A204.1 (cell line): ENCODE results near the gene AHRR.
"Not testable (repeated sequence)": the region's sequence is repeated elsewhere in the genome, so short reads cannot be mapped to it uniquely, and the experiment has no call there.

Experiments
- FAIRE-seq: peaks from 2 replicates; lab custom pipeline; 2012; peaks lifted over from hg19 to GRCh38; lab: Jason Lieb, UNC

The AHRR gene

GRCh38 chr5:380701-381309, 59.3 kb downstream of the AHRR start:
- FAIRE-seq, result no peak

DNA sequence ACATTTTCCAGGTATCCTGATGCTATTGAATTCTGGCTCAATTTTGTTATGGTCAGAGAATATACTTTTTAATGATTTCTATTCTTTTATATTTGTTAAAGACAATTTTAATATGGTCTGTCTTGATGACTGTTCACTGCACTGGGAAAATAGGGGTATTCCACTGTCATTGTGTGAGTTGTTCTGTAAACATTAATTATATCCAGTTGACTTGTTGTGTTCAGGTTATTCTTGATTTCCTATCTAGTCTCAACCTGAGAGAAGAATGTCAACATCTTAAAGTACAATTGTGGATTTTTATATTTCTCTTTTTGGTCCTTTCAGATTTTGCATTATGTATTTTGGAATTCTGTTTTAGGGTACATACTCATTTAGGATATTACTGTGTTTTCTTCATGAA, 61.6 kb downstream of the AHRR start:
- FAIRE-seq, result no peak

DNA sequence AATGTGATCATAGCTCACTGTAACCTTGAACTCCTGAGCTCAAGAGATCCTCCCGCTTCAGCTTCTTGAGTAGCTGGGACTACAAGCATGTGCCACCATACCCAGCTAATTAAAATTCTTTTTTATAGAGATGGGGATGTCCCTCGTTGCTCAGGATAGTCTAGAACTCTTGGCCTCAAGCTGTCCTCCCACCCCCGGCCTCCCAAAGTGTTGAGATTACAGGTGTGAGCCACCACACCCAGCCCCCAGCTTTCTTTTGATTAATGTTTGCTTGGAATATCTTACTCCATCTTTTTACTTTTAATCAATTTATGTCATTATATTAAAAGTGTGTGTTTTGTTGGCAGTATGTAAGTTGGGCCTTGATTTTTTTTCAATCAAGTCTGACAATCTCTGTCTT, 62.1 kb downstream of the AHRR start:
- FAIRE-seq, result no peak

GRCh38 chr5:384576-384975, 63.1 kb downstream of the AHRR start:
- not testable (repeated sequence) for FAIRE-seq

- no peak for FAIRE-seq
Observed at GRCh38 chr5:385321-385720, 63.8 kb downstream of the AHRR start.

DNA sequence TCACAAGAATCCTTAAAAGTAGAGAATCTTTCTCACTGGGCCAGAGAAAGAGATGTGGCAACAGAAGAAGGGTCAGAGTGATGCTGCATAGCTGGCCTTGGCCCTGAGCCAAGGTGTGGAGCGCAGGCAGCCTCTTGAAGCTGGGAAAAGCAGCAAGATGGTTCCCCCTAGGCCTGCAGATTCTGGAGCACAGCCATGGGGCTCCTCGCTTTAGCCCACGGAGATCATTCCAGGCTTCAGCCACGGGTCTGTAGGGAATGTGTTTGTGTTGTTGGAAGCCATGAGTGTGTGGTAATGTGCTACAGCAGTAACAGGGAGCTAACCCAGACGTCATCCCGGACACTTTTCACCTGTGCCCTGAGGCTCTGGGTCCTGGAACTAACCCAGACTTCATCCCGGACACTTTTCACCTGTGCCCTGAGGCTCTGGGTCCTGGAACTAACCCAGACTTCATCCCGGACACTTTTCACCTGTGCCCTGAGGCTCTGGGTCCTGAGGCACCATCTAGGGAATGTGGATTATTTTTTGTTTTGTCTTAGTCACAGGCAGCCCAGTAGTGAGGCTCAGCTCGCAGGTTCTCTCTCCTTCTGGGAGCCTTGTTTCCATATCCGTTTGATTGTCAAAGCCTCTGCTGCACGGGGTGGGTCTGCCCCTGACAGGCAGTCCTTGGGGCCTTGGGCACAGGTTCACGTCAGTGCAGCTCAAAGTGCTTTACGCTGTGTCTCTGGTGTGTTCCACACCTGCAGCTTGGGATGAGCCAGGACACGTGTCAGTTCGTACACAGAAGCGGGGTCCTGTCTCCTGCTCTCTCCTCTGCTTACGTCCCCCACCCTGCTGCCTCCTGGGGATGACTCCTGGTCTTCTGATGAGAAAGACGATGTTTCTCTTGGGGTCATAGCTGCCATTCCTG, 65.2 kb downstream of the AHRR start:
- FAIRE-seq, result no peak

DNA sequence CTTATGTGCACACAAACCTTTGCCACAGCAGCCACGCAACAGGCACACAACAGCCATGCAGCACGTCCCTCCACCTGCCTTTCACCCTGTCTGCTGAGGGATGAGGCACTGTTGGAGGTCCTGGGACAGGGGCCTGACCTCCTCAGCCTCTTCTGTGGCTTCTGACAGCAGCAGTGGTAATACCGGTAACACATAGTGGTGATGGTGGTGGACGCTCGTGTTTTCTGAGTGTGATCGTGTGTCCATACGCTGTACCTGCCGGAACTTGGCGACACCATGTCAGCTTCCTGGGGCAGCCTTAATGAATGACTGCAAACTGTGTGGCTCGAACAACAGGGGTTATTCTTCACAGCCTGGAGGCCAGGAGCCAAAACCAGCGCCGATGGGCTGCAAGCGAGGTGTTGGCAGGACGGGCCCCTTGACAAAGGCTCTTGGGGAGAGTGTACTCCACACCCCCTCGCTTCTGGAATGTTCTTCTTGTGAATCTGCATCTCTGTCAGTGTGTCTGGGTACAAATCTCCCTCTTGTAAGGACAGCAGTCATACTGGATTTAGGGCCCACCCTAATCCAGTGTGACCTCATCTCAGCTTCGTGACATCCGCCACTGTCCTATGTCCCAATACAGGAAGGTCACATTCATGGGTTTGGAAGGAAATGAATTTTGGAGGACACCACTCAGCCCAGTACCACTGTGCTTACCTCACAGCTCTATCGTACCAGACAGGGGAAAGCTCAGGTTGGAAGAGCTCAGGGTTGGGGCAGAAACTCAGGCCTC, 66.2 kb downstream of the AHRR start:
- no peak for FAIRE-seq

DNA sequence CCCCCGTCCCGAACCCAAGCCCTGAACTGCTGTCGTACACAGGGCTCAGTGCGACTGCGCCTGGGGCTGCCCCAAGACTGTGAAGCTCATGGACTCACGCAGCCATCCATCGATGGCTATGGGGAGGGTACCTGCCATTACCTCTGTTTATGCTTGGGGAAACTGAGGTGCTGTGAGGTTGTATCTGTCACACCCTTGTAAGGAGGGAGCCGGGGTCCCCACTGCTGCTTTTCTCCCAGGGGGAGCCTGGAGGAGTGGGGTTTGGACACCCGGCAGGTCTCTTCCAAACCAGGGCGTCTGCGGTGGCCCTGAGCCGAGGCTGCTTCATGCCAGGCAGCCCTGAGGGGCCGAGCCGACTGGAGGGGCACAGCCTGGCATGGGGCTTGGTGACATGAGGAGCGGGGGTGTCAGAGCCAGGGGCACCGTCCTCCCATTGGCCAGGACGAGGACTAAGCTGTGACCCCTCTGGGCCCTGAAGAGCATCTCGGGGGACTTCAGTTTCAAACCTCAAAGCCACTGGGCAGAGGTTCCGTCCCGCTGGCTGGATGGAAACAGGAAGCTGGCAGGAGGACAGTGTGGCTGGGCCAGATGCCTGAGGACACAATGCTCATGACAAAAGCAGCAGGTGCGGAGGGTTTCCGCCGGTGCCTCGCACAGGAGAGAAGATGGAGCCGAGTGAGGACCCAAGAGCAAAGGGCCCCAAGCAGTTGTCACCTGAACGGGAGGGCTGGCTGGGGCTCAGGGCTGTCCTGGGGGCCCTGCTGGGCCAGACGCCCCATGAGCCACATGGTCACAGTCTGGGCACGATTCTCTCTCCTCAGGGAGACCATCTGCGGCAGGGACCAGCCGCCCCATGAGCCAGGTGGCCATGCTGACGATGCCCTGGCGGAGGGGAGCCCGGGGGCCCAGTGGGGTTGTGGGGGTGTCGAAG, 67.0 kb downstream of the AHRR start:
- FAIRE-seq, result no peak

- FAIRE-seq, result no peak
Observed at GRCh38 chr5:389197-389821, 67.8 kb downstream of the AHRR start.

GRCh38 chr5:389891-390622, 68.5 kb downstream of the AHRR start:
- FAIRE-seq, result no peak

DNA sequence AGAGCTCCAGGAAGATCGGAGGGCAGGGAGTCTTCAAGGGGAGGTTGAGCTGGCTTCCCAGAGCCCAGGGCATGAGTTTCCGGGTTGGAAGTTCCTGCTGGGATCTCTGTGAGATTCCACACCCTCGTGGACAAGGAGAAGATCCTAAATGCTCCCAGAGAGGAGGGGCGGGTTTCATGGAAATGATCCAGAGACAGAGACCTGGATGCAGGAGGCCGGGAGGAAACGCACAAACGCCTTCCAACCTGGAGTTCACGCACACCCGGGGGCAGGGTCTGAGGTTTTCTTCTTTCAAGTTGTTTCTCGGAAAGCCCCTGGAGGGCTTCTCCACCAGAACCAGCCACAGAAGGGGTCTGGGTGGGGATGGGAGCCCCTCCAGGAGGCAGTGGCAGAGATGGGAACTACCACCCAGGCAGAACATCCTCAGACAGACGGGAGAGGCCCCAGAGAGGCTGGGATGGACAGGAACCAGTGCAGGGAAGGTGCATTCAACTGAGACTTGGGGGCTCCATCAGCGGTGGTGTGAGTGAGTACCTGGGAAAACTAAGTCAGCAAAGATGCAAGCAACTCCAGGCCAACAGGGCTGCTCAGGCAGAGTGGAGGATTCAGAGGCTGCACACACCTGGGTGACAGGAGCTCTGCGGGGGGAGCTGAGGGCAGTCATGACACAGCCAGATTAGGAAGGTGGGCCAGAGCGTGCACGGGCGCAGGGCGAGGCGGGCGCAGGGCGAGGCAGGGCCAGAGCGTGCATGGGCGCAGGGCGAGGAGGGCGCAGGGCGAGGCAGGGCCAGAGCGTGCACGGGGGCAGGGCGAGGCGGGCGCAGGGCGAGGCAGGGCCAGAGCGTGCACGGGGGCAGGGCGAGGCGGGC, 69.3 kb downstream of the AHRR start:
- FAIRE-seq, result no peak

GRCh38 chr5:392431-392988, 71.0 kb downstream of the AHRR start:
- no peak for FAIRE-seq

DNA sequence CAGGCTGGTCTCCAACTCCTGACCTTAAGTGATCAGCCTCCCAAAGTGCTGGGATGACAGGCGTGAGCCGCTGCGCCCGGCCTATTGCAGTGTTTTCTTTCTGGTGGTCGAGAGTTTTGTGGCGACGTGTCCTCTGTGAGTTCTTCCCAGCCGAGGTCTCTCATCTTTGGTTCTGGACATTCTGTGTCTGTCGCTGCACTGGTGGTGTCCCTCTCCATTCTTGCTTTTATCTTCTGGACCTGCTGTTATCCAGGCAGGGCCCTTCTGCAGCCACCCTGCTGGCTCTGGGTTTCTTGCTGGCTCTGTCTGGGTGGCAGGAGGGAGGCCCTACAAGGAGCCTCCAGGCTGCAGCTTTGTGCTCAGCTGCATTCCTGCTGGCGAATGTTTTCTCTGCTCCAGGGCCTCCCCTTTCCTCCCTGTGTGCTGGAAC, 72.3 kb downstream of the AHRR start:
- FAIRE-seq, result no peak

DNA sequence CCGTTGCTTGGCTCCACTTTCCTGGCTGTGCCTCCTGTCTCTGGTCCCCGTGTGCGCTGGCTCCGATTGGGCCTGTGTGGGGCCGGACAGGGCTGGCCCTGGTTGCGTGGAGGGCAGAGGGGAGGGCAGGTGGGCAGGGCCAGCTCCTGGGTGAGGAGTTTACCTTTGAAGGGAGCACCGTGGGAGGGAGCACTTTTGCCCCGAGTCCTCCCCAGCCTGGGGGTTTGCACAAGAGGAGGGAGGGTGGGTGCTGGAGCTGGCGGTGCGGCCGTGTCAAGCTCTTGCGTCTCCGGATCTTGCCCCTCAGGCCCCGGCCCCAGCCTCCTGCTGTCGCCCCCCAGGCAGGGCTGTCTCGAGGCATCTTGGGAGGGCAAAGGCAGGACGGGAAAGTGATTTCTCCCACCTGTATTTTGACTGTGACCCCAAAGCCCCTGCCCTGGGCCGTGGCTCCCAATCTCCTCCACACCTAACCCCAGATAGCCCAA, 73.2 kb downstream of the AHRR start:
- FAIRE-seq, result no peak

DNA sequence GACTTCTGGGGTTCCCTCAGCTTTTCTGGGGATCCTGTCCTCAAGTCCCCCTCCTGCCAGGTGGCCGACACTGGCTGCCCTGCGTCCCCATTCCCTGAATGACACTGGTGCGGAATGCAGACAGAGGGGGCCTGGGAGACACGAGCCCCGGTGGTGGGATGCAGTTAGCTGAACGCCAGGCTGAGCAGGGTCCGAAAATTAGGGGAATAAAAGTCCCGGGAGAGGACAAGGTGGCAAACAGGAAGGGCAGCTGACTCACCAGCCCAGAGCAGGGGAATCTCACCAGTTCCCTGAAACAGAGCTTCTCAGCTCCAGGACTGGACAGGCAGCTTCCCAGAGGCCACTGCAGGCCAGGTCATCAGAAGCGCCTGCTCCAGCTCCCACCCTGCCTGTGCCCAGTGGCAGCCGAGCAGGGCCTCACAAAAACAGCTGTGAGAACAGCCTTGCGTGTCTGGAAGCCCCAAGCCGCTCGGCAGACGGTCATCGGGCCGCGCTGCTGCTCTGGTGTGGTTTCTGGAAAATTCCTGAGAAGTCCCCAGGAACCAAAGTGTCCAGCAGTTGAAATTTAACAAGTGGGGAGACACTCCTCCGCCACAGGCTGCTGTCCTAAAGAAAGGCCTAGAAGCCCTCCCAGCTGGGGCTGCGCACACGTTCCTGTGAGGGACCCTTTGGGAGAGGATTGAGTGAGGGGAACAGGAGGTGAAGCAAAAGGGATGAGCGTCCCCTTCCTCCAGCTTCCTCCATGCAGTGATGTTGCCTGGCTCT, 73.8 kb downstream of the AHRR start:
- no peak for FAIRE-seq

- FAIRE-seq, result no peak
Observed at GRCh38 chr5:395921-396530, 74.5 kb downstream of the AHRR start.

- FAIRE-seq, result no peak
Observed at GRCh38 chr5:396531-396961, 75.0 kb downstream of the AHRR start.

DNA sequence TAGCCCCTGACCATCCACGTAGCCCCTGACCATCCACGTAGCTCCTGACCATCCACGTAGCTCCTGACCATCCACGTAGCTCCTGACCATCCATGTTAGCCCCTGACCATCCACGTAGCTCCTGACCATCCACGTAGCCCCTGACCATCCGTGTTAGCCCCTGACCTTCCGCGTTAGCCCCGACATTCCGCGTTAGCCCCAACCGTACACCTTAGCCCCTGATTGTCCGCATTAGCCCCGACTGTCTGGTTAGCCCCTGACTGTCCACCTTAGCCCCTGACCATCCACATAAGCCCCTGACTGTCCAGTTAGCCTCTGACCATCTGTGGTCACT, 76.6 kb downstream of the AHRR start:
- FAIRE-seq, result not testable (repeated sequence)
